Activated effector memory CD4-positive, alpha-beta T cell treated with anti-CD3 and anti-CD28 coated beads, Interleukin-2, amount 50 U/mL, for 16 hours (primary cell): ENCODE results near the gene AGAP2.

ENCODE experiments used
- DNase-seq: peaks from one replicate; pipeline ENCODE4 v3.0.0-alpha.2; 2020

AGAP2 gene

GRCh38 chr12:57738661-57739237, at the start of gene AGAP2:
TSS of gene AGAP2 (minus strand) at chr12:57738742. CDS start at chr12:57738246, 496 bp downstream.
- no peak for DNase-seq

GRCh38 chr12:57783861-57784260, 45.3 kb upstream of the AGAP2 start:
- no peak for DNase-seq

- DNase-seq, result no peak
These were observed 44.9 kb upstream of the AGAP2 start for GRCh38 chr12:57783466-57783801.

GRCh38 chr12:57782608-57783465, 44.3 kb upstream of the AGAP2 start, which contains the start of gene TSFM:
TSS of gene TSFM (plus strand) at chr12:57782787. CDS start at chr12:57782802, 15 bp downstream.
- DNase-seq, result peak; percentile 99

- no peak for DNase-seq
These were observed 43.7 kb upstream of the AGAP2 start for GRCh38 chr12:57782243-57782607.

- no peak for DNase-seq
These were observed 43.3 kb upstream of the AGAP2 start for GRCh38 chr12:57781801-57782200.

GRCh38 chr12:57781244-57781643, 42.7 kb upstream of the AGAP2 start:
- DNase-seq, result no peak

GRCh38 chr12:57780284-57780897, 41.8 kb upstream of the AGAP2 start:
- DNase-seq, result no peak

- no peak for DNase-seq
These were observed 41.2 kb upstream of the AGAP2 start for GRCh38 chr12:57779736-57780135.

- DNase-seq, result no peak
These were observed 39.4 kb upstream of the AGAP2 start for GRCh38 chr12:57777911-57778310.

- no peak for DNase-seq
These were observed 38.8 kb upstream of the AGAP2 start for GRCh38 chr12:57777367-57777766.

- DNase-seq, result no peak
These were observed 37.7 kb upstream of the AGAP2 start for GRCh38 chr12:57776247-57776587.

- no peak for DNase-seq
These were observed 37.2 kb upstream of the AGAP2 start for GRCh38 chr12:57775563-57776246.

- DNase-seq, result no peak
These were observed 36.5 kb upstream of the AGAP2 start for GRCh38 chr12:57775044-57775443.

- peak; percentile 45 for DNase-seq
These were observed 36.1 kb upstream of the AGAP2 start for GRCh38 chr12:57774634-57775033.

GRCh38 chr12:57772429-57773322, 34.1 kb upstream of the AGAP2 start, which contains the start of gene EEF1AKMT3:
TSS of gene EEF1AKMT3 (plus strand) at chr12:57772614. CDS start at chr12:57772725, 111 bp downstream.
- DNase-seq, result peak; percentile 78

GRCh38 chr12:57771873-57772428, 33.4 kb upstream of the AGAP2 start, which contains the start of gene METTL1:
TSS of gene METTL1 (minus strand) at chr12:57772105. CDS start at chr12:57772083, 22 bp downstream.
- DNase-seq, result peak; percentile 97

GRCh38 chr12:57771236-57771872, 32.8 kb upstream of the AGAP2 start:
- DNase-seq, result peak; percentile 94

- peak; percentile 55 for DNase-seq
These were observed 32.2 kb upstream of the AGAP2 start for GRCh38 chr12:57770734-57771133.

- DNase-seq, result peak; percentile 60
These were observed 31.1 kb upstream of the AGAP2 start for GRCh38 chr12:57769594-57769993.

GRCh38 chr12:57767876-57768275, 29.3 kb upstream of the AGAP2 start:
- no peak for DNase-seq
